GM21528 (cell line): ENCODE results near the gene ABCA4.

Source experiments
- ATAC-seq: cut with Tn5 transposase; IDR thresholded peaks from one replicate; pipeline ENCODE4 v1.9.1; 2021; ENCODE audit warnings: mild to moderate bottlenecking, moderate library complexity; ENCODE audit not compliant: unreplicated experiment, low FRiP score

Gene ABCA4

DNA sequence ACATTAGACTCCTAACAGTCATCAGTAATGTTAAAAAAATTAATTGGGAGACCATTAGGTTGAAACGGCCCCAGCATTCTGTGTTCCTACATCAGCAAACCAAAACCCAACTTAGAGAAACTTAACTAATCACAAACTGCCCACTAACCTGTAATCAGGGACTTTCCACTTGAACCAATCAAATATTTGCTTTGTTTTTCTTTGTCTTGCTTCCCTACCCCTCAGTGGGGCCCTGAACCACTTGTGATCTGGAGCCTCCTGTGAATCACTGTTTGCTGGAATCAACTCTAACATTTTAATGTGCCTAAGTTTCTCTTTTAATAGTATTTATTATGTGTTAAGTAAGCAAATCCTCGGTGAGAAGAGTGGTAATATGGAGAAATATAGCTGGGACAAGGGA, 64.0 kb downstream of the ABCA4 start:
- ATAC-seq = no peak

DNA sequence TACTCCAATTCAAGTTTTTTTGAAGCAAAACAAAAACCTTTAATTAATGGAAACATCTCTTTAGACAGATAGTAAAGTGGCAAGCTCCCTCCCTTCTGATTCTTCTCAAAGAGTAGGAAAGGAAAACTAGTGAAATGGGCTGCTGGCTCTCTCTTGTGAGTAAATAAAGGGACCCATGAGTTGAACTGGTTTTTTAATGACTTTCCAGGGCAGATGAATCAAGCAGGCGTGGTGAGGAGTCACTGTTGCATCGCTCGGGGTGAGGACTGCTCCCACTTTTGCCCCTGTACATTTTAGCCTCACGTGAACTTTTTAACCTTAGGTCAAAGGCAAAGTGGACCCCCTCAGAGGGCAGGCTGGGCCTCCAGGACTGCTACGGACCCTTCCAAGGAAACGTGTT, 64.8 kb downstream of the ABCA4 start:
- no peak for ATAC-seq

DNA sequence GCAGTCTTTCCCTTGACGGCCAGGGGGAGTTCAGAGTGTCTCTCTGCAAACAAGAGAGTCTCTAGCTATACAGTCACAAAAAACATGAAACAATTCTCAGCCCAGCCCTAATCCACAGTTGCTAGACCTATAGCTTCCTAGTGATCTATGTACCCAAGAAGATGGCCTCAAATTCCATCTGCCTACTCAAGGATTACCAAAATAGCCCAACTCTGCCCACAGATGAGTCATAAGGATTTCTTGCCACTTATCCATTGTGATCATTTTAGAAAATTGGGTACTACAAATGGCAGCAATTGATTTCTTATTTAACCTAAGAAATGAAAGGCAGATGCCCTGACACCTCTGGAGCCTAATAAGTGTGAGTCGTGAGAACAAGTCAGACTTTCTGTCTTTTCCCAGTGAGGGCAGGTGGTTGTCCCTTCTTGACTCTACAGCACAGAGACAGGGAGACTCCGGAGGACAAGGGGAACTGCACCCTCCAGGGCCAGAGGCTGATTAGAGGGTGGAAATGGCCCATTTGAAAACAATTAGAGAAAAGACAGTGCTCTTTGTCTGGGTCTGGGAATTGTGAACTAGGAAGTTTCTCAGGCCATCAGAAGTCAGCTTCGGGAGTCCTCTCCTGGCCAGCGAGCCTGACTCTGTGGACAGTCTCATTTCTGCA, 65.4 kb downstream of the ABCA4 start:
- ATAC-seq = no peak

- no peak for ATAC-seq
Measured at GRCh38 chr1:94050675-94051074, 70.3 kb downstream of the ABCA4 start.

- no peak for ATAC-seq
Measured at GRCh38 chr1:94050254-94050653, 70.7 kb downstream of the ABCA4 start.

GRCh38 chr1:94049791-94050190, 71.2 kb downstream of the ABCA4 start:
- no peak for ATAC-seq

GRCh38 chr1:94048413-94049164, 72.4 kb downstream of the ABCA4 start:
- ATAC-seq = no peak

- no peak for ATAC-seq
Measured at GRCh38 chr1:94047949-94048348, 73.0 kb downstream of the ABCA4 start.

GRCh38 chr1:94045465-94046056, 75.4 kb downstream of the ABCA4 start:
- ATAC-seq = no peak

- no peak for ATAC-seq
Measured at GRCh38 chr1:94044891-94045290, 76.1 kb downstream of the ABCA4 start.

GRCh38 chr1:94044290-94044790, 76.6 kb downstream of the ABCA4 start:
- no peak for ATAC-seq

DNA sequence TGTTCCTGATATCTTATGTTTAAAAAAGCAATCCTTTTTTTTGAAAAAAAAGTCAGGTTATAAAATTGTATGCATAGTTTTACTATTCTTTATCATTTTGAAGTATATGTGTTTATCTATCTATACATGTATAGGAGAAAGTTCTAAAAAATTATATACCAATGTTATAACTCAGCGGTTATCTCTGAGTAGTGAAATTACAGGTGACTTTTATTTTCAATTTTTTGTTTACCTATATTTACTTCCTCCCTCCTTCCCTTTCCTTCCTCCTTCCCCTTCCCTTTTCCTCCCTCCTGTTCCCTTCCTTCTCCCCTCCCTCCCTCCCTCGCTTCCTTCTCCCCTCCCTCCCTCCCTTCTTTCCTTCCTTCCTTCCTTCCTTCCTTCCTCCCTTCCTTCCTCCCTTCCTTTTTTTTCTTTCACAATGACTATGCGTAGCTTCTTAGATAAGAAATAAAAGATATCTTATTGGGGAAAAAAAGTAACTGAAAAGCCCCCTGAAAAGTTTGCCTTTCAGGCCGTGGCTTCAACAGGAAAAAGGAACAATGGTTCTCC, 77.1 kb downstream of the ABCA4 start:
- ATAC-seq = no peak

DNA sequence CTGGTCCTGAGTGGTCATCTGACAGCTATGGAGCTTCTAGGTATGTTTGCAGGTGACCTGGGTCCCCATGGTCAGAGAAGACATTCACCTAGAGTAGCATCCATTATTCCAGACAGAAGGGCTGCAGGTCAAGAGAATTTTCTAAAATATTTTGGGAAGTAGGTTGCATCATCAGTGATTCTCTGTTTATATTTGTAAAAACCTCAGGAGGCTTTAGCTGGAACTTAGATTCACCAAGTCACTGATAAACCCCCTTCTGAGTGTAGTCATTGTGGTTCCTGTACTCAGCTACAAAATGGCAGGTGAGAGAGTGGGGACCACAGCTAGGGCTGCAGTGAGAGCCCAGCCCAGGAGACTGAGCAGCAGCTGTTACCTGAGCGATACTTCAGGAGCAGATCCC, 78.6 kb downstream of the ABCA4 start:
- no peak for ATAC-seq

GRCh38 chr1:94039871-94040569, 80.9 kb downstream of the ABCA4 start:
- ATAC-seq = no peak

DNA sequence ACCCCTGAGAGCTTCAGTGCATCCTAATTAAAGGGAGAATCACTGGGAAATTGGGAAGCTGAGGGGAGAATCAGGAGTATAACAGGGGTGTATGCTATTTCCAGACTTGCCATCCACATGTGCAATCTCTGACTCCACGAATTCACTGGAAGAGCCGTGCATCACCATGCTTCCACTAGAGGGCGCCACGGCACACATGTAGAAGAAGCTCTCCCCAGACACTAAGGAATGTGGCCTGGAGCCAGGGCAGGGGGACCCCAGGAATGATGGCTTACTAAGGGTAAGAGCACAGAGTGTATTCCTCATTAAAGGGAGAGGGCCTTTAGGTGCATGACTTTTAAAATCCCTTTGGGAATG, 81.5 kb downstream of the ABCA4 start:
- no peak for ATAC-seq

GRCh38 chr1:94038511-94038910, 82.4 kb downstream of the ABCA4 start:
- ATAC-seq = no peak

DNA sequence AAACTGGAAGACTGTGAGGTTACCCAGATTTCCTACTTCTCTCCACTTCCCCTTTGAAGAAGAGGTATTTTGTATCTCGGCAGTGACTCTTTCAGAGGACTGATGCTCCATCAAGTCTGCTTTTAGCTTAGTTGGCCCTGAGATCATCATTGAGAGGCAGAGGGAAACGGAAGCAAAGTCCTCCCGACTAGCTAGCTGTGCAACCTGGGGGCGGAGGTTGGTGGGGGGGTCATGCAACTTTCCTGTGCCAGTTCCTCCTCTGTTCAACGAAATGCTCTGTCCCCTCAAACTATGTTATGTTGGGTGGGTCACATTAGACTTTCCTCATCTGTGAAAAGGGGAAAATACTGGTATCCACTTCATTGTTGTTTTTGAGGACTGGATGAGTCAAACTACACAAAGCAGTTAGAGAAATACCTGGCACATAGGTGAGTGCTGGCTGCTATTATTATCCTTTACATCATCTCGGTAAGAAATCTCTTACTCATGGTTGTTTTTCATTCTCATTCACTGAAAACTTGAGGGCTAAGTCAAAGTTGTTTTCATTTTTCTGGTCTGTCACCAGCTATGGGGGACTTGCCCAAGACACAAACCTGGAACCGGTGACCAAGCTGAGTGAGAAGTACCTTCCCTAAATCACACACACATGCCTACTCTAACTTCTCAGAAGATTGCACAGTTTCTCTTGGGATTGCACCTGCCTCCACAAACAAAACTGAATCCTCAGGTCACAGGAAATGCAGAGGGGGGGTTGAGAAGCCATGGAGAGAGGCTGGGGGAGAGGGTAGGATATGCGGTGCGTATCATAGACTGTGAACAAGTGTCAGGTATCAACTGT, 83.3 kb downstream of the ABCA4 start:
- no peak for ATAC-seq

DNA sequence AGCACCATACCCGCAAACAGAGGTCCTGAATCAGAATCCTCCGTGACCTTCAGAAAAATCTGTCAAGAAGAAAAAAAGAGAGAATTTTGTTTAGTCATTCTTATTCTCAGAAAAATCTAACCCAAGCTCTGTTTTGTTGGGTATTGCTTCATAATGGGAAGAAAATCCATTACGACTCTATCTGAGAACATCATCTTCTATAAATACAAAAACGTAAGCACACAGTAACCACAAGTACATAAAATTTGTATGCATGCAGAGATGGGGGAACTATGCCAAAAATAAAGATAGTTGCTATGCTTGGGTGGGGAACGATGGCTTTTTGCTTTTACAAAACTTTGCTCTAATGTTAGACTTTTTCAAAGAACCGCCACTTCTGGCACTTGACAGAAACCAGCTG, 84.2 kb downstream of the ABCA4 start:
- no peak for ATAC-seq

- no peak for ATAC-seq
Measured at GRCh38 chr1:94033849-94034248, 87.1 kb downstream of the ABCA4 start.

GRCh38 chr1:94032637-94033036, 88.3 kb downstream of the ABCA4 start:
- no peak for ATAC-seq
